Epidermal melanocyte (primary cell): ENCODE results near the gene FTCD.
"Not testable (repeated sequence)": the region's sequence is repeated elsewhere in the genome, so short reads cannot be mapped to it uniquely, and the experiment has no call there.

ENCODE experiments used
- DNase-seq: peaks from one replicate; pipeline ENCODE4 v3.0.0; 2011; ENCODE audit warnings: low spot score; ENCODE audit not compliant: insufficient read length

FTCD gene

DNA sequence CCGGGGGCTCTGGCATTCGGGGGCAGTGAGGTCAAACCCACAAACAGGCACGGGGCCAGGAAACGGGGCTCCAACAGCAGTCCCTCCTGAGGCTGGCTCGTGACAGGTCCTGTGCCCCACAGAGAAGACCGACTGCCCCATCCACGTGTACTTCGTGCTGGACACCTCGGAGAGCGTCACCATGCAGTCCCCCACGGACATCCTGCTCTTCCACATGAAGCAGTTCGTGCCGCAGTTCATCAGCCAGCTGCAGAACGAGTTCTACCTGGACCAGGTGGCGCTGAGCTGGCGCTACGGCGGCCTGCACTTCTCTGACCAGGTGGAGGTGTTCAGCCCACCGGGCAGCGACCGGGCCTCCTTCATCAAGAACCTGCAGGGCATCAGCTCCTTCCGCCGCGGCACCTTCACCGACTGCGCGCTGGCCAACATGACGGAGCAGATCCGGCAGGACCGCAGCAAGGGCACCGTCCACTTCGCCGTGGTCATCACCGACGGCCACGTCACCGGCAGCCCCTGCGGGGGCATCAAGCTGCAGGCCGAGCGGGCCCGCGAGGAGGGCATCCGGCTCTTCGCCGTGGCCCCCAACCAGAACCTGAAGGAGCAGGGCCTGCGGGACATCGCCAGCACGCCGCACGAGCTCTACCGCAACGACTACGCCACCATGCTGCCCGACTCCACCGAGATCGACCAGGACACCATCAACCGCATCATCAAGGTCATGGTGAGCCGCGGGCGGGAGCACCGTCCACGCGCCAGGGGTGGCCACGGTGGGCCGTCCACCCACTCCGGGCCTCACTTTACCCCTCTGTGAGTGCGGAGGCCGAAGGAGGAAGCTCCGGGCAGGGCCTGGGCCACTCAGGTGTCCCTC lies 43.3 kb downstream of the FTCD start:
- DNase-seq = peak; percentile 16

DNA sequence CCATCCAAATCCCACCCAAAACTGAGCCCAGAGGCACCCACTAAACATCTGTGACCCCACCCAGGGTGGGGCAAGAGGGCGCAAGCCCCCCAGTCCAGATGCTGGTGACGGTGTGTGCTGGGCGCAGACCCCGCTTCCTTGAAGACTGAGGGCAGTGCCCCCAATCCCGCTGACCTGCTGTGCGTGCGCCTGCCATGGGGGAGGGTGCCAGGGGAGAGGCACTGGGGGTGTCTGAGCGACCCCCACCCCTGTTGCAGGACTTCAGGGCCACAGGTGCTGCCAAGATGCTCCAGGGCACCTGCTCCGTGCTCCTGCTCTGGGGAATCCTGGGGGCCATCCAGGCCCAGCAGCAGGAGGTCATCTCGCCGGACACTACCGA lies 44.2 kb downstream of the FTCD start:
- peak; percentile 11 for DNase-seq

DNA sequence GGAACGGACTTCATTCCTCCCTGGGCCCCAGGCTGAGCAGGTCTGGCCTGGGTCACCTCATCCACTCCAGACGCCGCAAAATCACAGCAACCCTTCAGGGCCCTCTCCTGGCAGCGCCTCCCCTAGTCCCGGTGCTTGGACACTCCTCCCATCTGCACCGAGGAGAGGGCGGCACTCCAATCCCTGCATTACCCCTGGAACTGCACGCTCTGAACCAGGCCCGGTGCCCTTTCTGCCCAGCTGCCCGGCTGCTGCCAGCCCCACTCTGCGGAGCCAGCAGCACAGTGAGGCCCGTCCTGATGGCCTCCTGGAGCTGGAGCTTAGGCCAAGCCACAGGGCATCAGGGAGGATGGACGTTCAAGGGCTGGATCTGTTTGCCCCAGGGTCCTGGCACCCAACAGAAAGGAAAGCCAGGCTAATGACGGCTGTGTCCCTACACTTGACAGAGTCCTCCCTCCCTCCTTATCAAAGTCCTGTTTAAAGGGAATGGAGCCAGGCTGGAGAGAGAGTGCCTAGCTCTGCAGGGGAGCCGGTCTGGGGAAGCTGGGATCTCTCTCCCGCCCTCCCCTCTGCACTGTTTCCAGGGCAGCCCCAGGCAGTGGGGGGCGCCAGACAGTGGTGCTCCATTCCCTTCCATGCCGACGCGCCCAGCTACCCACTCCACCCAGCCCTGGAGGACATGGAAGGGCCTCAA lies 44.7 kb downstream of the FTCD start:
- DNase-seq = peak; percentile 18

DNA sequence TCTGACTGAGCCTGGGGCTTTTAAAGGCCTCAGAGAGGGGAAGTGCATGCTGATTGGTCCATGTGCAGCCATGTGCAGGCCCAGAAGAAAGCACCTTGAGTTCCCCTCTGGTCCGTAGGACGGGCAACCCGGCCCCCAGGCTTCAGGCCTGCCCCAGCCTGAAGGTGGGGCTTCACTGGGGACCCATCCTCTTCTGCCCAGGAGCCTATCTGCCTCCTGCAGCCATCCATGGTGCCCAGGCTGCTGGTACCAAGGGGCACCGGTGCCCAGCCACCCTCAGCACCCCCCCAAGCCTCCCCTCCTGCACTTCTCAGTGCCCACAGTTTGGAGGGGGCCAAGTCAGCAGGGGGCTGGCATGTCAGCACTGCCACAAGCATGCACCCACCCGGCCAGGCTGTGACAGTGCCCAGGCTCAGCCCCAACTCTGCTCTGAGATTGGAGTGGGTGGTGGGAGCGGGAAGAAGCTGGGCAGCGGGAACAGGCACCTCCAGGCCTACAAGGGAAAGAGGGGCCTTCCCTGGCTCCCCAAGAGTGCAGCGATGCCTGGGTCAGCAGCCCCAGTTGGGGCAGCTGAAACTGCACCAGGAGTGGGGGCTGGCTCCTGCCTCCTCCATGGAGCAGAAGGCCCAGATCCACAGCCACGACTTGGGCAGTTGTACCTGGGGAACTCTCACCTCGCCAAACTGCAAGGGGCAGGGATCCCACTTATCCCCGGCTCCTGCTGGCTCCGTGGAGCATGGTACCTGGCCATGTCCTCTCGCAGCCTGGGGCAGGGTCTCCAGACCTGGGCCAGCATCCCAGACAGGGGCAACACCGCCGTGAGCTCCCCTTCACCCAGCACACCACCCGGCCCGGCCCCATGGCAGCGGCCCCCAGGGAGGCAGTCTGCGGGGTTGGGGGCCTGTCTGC lies 45.8 kb downstream of the FTCD start:
- peak; percentile 10 for DNase-seq

DNA sequence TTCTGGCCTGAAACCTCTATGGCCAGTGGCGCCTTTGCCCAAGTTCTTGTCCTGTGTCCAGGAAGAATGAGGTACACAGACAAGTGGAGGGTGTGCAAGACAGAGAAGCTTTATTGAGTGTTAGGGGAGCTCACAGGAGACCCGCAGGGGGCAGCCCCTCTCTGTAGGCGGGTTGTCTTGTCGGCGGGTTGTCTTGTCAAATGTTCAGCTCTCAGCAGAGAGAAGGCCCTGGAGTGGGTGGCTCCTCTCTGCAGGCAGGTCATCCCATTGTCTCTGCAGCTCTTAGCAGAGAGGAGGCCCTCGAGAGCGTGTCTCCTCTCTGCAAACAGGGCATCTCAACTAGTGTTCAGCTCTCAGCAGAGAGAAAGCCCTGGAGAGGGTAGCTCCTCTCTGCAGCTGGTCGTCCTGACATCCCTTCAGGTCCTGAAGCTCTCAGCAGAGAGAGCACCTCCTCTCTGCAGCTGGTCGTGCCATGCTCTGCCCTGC lies 46.5 kb downstream of the FTCD start:
- DNase-seq = peak; percentile 4

DNA sequence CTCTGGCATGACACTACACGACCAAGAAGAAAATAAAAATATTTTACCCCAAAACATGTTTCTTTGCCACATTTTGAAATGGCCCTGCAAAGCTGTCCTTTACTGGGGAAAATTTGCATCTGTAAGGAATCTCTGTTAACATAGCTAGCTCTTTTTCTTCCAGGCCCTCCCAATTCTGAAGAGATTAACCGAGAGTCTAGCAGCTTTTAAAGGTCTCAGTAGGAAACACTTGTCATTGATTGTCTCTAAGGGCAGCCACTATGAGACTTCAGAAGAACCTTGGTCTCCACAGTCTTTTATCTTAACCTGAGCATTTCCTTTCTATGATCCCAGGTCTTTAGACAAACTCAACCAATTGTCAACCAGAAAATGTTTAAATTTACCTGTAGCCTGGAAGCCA lies 48.0 kb downstream of the FTCD start:
- DNase-seq = not testable (repeated sequence)

DNA sequence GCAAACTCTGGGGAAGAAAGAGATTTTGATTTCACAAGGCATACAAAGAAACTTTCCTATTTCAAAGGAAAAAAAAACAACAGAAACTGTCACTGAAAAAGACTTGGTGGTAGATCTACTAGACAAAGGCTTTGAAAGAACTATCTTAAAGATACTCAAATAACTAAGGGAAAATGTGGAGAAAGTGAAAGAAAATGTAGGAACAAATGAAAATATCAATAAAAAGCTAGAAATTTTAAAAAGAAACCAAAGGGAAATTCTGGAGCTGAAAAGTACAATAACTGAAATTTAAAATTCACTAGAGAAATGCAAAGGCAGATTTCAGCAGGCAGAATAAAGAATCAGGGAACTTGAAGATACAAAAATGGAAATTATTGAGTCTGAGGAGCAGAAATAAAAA lies 51.3 kb downstream of the FTCD start:
- DNase-seq = no peak

DNA sequence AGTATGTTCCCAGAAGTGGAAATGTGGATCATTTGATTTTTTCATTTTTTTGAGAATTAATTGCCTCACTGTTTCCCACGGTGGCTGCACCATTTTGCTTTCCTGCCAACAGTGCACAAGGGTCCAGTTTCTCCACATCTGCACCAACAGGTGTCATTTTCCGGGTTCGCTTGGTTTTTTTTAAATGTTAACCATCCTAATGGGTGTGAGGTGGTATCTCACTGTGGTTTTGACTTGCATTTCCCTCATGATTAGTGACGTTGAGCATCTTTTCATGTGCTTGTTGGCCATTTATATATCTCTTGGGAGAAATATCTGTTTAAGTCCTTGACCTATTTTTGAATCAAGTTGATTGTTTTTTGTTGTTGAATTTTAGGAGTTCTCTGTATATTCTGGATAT lies 54.5 kb downstream of the FTCD start:
- DNase-seq = no peak

DNA sequence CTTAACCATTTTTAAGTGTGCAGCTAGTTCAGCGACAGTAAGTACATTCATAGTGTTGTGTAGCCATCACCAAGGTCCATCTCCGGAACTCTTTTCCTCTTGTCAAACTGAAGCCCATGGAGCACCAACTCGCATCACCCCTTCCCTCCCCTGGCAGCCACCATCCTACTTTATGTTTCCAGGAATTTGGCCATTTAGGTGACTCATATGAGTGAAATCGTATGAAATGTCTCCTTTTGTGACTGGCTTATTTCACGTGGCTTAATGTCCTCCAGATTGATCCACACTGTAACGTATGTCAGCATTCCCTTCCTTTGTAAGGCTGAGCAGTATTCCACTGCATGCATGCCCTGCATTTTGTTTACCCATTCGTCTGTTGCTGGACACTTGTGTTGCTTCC lies 55.0 kb downstream of the FTCD start:
- DNase-seq = peak; percentile 23

DNA sequence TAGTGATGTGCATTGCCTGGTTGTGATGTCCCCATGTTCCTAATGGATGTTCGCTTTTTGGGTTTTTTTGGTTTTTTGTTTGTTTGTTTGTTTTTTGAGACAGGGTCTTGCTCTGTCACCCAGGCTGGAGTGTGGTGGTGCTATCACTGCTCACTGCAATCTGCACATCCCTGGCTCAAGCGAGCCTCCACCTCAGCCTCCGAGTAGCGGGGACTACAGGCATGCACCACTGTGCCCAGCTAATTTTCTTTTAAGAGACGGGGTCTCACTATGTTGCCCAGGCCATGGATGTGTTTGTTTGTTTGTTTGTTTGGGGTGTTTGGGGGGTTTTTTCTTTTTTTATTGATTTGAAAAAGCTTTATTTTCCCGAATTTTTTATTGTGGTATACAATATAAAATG lies 55.4 kb downstream of the FTCD start:
- DNase-seq = no peak

DNA sequence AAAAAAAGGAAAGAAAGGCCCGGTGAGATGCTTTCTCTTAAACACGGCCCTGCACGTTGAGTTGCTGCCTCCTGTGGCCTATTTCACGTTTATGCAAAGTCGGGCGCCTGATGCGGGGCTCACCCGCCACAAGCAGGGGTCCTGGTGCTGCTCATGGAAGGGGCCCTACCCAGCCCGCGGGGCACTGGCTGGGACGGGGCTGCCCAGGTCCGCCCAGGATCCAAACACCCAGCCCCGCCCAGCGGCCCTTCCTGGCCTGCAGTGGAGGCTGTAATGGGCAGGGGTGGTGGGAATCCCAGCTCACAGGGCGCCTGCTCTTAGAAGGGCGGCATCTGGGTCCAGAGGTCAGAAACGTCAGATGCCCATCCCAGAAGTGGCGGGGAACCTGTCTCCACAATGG lies 55.9 kb downstream of the FTCD start:
- peak; percentile 11 for DNase-seq

DNA sequence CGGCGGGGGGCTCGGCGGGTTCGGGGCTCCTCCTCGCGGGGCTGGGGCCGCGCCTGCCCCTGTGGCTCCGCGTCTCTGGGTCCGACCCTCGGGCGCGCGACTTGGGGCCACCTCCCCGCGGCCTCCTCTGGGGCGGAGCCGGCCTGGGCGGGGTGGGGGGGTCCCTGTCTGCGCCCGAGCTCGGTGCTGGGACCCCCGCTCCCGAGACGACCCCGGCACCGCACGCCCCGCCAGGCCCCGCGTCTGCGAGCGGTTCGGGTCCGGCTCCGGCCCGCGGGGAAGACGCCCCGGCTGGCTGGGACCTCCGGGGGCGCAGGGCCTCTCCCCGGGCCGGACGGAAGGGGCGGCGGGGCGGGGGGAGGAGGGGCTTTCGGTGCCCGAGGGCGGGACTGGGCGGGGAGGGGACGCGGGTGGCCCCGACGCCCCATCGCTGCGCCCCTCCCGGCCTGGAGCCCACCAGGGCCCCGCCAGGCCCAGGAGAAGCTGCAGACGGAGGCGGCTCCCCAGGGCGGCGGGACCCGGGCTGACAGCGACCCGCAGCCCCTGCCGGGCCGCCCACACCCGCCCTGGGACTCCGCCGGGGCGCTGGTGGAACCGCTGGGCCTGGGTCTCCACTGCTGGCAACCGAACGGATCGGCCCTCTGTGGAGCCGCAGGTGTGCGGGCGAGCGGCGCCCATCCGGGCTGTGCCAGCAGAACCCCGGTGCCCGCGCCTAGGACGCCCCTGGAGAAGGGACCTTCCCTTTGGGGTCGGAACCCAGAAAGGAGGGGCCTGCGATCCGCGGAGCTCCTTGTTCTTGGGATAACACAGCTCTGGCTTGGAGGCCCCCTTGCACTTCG lies 56.9 kb downstream of the FTCD start:
- DNase-seq = peak; percentile 22

DNA sequence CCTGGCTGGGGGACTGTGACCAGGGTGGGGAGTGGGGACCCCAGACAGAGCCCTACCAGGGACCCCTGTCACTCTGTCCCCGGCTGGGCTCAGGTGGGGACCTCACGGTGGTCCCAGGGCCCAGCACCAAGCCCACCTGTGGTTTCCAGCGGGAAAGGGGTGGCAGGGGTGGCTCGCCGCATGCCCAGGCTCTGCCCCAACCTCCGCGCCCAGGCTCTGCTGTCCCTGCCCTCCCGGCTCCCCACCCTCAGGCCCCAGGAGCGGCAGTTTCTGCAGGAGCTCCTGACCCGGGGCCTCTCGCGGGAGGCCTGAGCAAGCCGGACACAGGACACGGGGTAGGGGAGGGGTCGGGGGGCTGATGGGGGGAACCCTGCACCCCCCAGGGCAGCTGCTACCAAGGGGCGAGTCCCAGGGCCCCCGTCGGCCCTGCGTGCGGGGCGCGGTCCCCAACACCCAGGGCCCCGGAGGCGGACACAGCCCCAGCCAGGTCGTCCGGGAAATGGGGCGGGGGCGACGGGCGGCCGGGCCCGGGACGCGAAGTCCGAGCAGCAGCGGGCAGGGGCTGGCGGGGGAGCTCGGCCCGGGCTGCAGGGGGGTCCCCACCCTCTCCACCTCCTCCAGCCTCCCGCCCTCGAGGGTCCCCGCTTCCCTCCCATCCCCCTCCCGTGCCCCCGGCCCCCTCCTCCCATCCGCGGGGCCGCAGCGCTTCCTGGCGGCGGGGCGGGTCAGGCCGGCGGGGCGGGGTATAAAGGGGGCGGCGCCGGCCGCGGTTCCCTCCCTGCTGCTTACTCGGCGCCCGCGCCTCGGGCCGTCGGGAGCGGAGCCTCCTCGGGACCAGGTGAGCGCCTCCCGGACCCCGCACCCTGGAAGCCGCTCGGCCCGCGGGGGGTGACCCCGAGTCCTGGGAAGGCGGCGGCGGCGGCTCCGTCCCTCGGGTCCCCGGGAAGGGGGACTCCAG lies 57.8 kb downstream of the FTCD start, which contains the start of gene COL6A2:
Gene COL6A2 (plus strand): TSS at position 777 of the 958 bp plus-strand sequence.
- peak; percentile 79 for DNase-seq

DNA sequence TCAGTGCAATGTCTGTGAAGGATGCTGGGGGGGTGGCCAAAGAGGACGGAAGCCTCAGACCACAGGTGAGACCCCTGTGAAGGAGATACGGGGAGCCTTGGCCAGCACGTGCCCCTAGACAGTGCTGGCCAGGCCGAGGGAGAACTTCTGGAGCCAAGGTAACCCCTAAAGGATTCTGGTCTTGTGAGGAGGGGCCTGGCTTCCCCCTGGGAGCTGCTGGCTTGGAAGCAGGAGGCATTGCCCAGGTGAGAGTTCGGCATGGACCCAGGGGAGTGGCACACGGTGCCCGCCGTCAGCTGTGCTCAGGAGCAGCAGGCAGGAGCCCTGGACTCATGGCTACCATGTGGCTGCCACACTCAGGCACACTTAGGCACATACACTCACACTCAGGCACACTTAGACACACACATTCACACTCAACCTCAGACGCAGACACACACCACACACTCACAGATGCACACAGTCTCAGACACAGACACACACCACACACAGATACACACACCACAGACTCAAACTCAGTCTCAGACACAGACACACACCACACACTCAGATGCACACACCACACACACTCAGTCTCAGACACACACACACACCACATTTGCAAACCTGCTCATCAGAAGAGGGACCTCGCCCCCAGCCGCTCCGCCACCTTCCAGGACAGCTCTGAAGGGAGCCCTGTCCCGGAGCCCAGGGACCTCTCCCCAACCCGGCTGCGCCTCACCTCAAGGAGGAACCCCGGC lies 58.6 kb downstream of the FTCD start:
- no peak for DNase-seq

DNA sequence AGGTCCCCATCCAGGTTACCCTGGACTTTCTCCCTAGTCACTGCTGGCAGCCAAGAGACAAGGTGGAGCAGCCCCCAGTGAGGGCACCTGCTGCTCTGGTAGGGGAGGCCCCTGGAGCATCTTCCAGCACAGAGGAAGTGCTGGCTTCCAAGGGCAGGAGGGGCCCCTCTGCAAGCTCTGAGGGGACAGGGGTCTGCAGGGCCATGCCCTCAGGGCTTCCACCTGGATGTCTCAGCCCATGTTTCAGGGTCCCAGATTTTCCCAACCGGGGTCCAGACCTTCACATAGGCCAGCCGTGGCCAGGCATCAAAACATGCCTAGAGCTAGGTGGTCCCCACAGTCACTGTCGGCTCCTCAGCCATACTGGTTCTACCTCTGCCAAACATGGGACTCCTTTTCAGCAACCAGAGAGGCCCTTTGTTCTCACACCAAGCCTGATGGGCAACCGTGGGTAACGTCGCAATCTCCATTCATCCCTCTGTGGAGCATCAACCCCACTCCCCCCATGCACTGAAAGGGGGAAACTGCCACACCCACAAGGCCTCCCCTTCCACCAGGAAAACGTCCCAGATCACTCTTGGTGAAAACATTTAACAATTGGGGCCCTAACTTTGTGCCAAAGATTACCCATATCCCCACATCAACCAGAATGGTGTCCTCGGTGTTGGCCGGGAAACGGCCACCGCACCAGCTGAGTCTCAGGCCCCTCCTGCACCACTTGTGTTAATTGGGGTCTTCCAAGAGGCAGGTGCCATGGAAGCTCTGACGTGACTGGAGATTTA lies 59.4 kb downstream of the FTCD start:
- DNase-seq = no peak

DNA sequence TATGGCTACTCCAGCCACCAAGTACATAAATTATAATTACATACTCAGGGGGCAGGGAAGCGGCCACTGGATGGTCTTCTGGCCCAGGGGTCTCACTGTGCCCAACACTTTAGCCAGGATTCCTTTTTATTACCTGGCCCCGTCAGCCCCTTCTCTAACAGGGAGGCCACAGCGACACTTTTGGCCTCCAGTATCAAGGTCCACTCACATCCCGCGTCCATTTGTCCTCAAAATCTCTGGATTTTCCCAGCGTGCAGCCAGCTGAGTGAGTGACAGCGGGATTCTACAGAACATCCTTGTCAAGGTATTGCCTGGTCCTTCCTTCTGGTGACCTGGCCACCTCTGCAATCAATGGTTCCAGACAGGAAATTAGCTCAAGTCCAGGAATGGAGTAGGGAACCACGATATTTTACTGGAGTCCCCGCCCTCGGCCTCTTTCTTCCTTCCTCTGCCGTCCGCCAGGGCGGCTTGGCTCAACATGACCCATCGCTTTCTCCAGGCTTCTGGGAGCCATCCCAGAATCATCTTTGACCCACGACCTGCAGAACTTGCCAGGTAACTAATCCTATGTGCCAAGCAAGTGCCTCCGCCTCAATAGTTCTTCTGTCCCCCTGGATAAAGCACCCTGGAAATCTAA lies 60.2 kb downstream of the FTCD start:
- no peak for DNase-seq

DNA sequence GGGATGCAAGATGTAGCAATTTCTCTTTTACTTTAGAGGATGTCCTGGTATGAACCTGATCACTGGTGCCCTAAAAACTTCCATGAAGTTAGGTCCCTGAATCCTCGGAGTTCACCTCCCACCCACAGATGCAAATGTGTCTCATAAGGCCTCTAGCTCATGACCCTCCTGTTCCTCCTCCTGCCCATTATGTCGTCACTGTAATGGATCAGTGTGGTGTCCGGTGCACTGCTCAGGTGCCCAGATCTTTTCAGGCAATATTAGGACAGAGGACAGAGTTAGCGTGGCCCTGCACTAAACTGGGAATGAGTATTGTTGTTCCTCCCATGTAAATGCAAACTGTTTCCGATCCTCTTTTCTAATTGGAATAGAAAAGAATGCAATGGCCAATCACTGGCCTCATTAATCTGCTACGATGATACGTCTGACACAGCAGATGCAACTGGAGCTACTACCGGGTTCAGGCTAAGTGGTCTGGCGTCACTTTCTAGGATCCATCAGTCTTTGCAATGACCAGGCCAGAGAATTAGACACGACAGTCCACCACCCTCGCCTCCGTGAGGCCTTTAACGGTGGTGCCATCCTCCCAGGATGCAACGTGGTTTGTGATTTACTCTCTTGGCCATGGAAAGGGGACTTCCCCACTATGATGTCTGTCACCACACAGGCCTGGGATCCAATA lies 60.8 kb downstream of the FTCD start:
- no peak for DNase-seq
